H1 (cell line): ENCODE data around the gene RAD51B. TPM values are rescaled to one million over a fixed set of nuclear protein-coding genes. Genes with fewer than 3 reads are reported as not detected.

Source experiments
- CTCF ChIA-PET: fragments of 300-600 bp; sonication (Branson Sonifier 250); formaldehyde crosslinking; loops from one replicate; lab custom pipeline; 2021; ENCODE audit not compliant: partially characterized antibody; lab: Charles Lee
- POLR2A ChIA-PET: fragments of 300-600 bp; sonication (Branson Sonifier 250); formaldehyde crosslinking; loops from one replicate; lab custom pipeline; 2021; ENCODE audit warnings: inconsistent platforms; ENCODE audit not compliant: partially characterized antibody; lab: Charles Lee
- DNase-seq, 2 experiments: peaks; one replicate each; pipeline versions ENCODE4 v3.0.0 to v3.0.0-alpha.2; 2010 to 2022; ENCODE audit warnings: low spot score in 2 of 2, low read depth in 1 of 2, mixed read lengths in 1 of 2
- FAIRE-seq: peaks from 2 replicates; lab custom pipeline; 2011; peaks lifted over from hg19 to GRCh38; lab: Jason Lieb, UNC
- H2AFZ ChIP-seq: 2 replicates; pipeline ENCODE4 v1.8.1; 2012; ENCODE audit warnings: low read length, inconsistent platforms
- H2AK5ac ChIP-seq: 2 replicates; pipeline ENCODE4 v1.6.1; 2013; ENCODE audit warnings: low read depth, low read length
- H2BK120ac ChIP-seq: replicated peaks from 2 replicates; pipeline ENCODE3; 2013; ENCODE audit warnings: low read depth, low read length, inconsistent platforms
- H2BK12ac ChIP-seq: 2 replicates; pipeline ENCODE4 v1.6.1; 2013; ENCODE audit warnings: low read depth, low read length
- H2BK15ac ChIP-seq: 2 replicates; pipeline ENCODE4 v1.6.1; 2013; ENCODE audit warnings: low read length
- H2BK20ac ChIP-seq: 2 replicates; pipeline ENCODE4 v1.6.1; 2013; ENCODE audit warnings: low read length
- H2BK5ac ChIP-seq: 2 replicates; pipeline ENCODE4 v1.6.1; 2013; ENCODE audit warnings: low read depth, low read length
- H3K14ac ChIP-seq: 2 replicates; pipeline ENCODE4 v1.6.1; 2013; ENCODE audit warnings: inconsistent platforms; ENCODE audit not compliant: insufficient read length
- H3K18ac ChIP-seq: 2 replicates; pipeline ENCODE4 v1.6.1; 2013; ENCODE audit warnings: low read length; ENCODE audit errors: extremely low read depth
- H3K23ac ChIP-seq: 2 replicates; pipeline ENCODE4 v1.6.1; 2013; ENCODE audit warnings: inconsistent platforms; ENCODE audit not compliant: insufficient read length
- H3K23me2 ChIP-seq: 2 replicates; pipeline ENCODE4 v1.6.1; 2013; ENCODE audit warnings: low read depth, low read length
- H3K27ac ChIP-seq: 2 replicates; pipeline ENCODE4 v1.6.1; 2011; ENCODE audit warnings: low read depth, low read length, inconsistent platforms
- H3K27me3 ChIP-seq, 4 experiments: replicated peaks in 1 of 4; 1 replicate in 1 of 4; 2 replicates in 3 of 4; pipeline versions ENCODE4 v1.6.1 to v1.8.1; 2011 to 2013; ENCODE audit warnings: low read length in 3 of 4, mild to moderate bottlenecking in 3 of 4, inconsistent platforms in 2 of 4, mixed read lengths in 2 of 4, moderate library complexity in 1 of 4; ENCODE audit not compliant: control insufficient read depth in 3 of 4, insufficient read depth in 3 of 4; ENCODE audit errors: extremely low read depth in 1 of 4
- H3K36me3 ChIP-seq, 4 experiments: 2 replicates each; pipeline versions ENCODE4 v1.6.1 to v1.8.1; 2011 to 2013; ENCODE audit warnings: mild to moderate bottlenecking in 4 of 4, low read length in 3 of 4, moderate library complexity in 2 of 4, control low read depth in 1 of 4, inconsistent platforms in 1 of 4; ENCODE audit not compliant: insufficient read depth in 4 of 4, control insufficient read depth in 2 of 4
- H3K4ac ChIP-seq: replicated peaks from 2 replicates; pipeline ENCODE3; 2013; ENCODE audit warnings: low read length, low read depth, mixed read lengths, inconsistent platforms; ENCODE audit not compliant: insufficient read length
- H3K4me1 ChIP-seq, 4 experiments: replicated peaks in 1 of 4; 1 replicate in 1 of 4; 2 replicates in 3 of 4; pipeline versions ENCODE4 v1.6.1 to v1.8.1; 2011 to 2013; ENCODE audit warnings: low read length in 3 of 4, inconsistent platforms in 2 of 4, mixed read lengths in 1 of 4; ENCODE audit not compliant: insufficient read depth in 4 of 4, control insufficient read depth in 3 of 4
- H3K4me2 ChIP-seq, 2 experiments: 2 replicates each; pipeline versions ENCODE4 v1.6.1 to v1.8.1; 2011 to 2013; ENCODE audit warnings: low read depth in 2 of 2, low read length in 2 of 2, control low read depth in 1 of 2, inconsistent platforms in 1 of 2, mild to moderate bottlenecking in 1 of 2; ENCODE audit not compliant: insufficient read depth in 1 of 2
- H3K4me3 ChIP-seq, 4 experiments: fragments of 200-600, 300-600 bp in 1 of 4; sonication (generic), shearing (Covaris generic), sonication (Bioruptor Twin) in 1 of 4; 2 replicates each; pipeline versions ENCODE4 v1.5.1 to v1.8.1; 2011 to 2016; ENCODE audit warnings: low read length in 4 of 4, low read depth in 3 of 4, control low read depth in 2 of 4, inconsistent platforms in 2 of 4, mild to moderate bottlenecking in 2 of 4, mixed read lengths in 1 of 4, moderate library complexity in 1 of 4; ENCODE audit not compliant: insufficient read depth in 2 of 4; ENCODE audit errors: extremely low read depth in 1 of 4
- H3K56ac ChIP-seq: replicated peaks from 2 replicates; pipeline ENCODE3; 2013; ENCODE audit warnings: low read depth, mild to moderate bottlenecking, mixed read lengths, low read length, inconsistent platforms; ENCODE audit not compliant: insufficient read length
- H3K79me1 ChIP-seq: 2 replicates; pipeline ENCODE4 v1.6.1; 2013; ENCODE audit warnings: low read depth, low read length, control low read depth
- H3K79me2 ChIP-seq, 2 experiments: 2 replicates each; pipeline versions ENCODE4 v1.6.1 to v1.8.1; 2012 to 2013; ENCODE audit warnings: low read length in 2 of 2, mild to moderate bottlenecking in 2 of 2, inconsistent platforms in 1 of 2; ENCODE audit not compliant: insufficient read depth in 2 of 2, control insufficient read depth in 1 of 2
- H3K9ac ChIP-seq, 4 experiments: replicated peaks in 1 of 4; 1 replicate in 1 of 4; 2 replicates in 3 of 4; pipeline versions ENCODE4 v1.6.1 to v1.8.1; 2011 to 2013; ENCODE audit warnings: low read depth in 3 of 4, low read length in 3 of 4, control low read depth in 2 of 4, mild to moderate bottlenecking in 2 of 4, moderate library complexity in 2 of 4, inconsistent platforms in 1 of 4; ENCODE audit errors: extremely low read depth in 1 of 4
- H3K9me3 ChIP-seq, 2 experiments: 2 replicates each; pipeline versions ENCODE4 v1.6.1 to v1.8.1; 2012 to 2013; ENCODE audit warnings: mild to moderate bottlenecking in 2 of 2, moderate library complexity in 2 of 2, control low read depth in 1 of 2, inconsistent platforms in 1 of 2, low read depth in 1 of 2, low read length in 1 of 2, mixed read lengths in 1 of 2; ENCODE audit not compliant: insufficient read depth in 2 of 2
- H4K20me1 ChIP-seq, 2 experiments: replicated peaks in 1 of 2; 2 replicates each; pipeline versions ENCODE3 to v1.8.1; 2011 to 2013; ENCODE audit warnings: inconsistent platforms in 2 of 2, low read length in 2 of 2, mild to moderate bottlenecking in 1 of 2; ENCODE audit not compliant: insufficient read depth in 2 of 2, control insufficient read depth in 1 of 2
- H4K5ac ChIP-seq: 2 replicates; pipeline ENCODE4 v1.6.1; 2013; ENCODE audit warnings: low read length, low read depth, mixed read lengths, inconsistent platforms; ENCODE audit not compliant: insufficient read length
- H4K8ac ChIP-seq: 2 replicates; pipeline ENCODE4 v1.8.0; 2013; ENCODE audit warnings: mild to moderate bottlenecking, moderate library complexity, low read length, inconsistent platforms; ENCODE audit not compliant: insufficient read depth; ENCODE audit errors: extremely low read depth
- H4K91ac ChIP-seq: replicated peaks from 2 replicates; pipeline ENCODE3; 2013; ENCODE audit warnings: low read length, mixed read lengths, inconsistent platforms; ENCODE audit not compliant: insufficient read length
- EGR1 ChIP-seq: IDR thresholded peaks from 2 replicates; pipeline ENCODE4 v1.6.1; 2011; ENCODE audit warnings: low read depth, low read length, borderline replicate concordance
- KDM1A ChIP-seq: fragments of 200-600, 300-600 bp; sonication (generic); IDR thresholded peaks from 2 replicates; pipeline ENCODE4 v1.7.1; 2016; ENCODE audit warnings: mild to moderate bottlenecking, low read length, borderline replicate concordance
- SP2 ChIP-seq: IDR thresholded peaks from 2 replicates; pipeline ENCODE4 v1.6.1; 2012; ENCODE audit warnings: mild to moderate bottlenecking, low read length, inconsistent platforms
- WGBS, 2 experiments: shearing (Covaris generic) in 1 of 2; methylation state at CpG; one replicate each; pipeline versions ENCODE4 v1.1.6 to v1.1.7; 2013 to 2015; ENCODE audit warnings: low lambda C conversion rate in 2 of 2, mixed read lengths in 2 of 2, inconsistent platforms in 1 of 2, low coverage in 1 of 2, missing lambda C conversion rate in 1 of 2; ENCODE audit not compliant: insufficient replicate concordance in 2 of 2, insufficient coverage in 1 of 2, insufficient read length in 1 of 2; ENCODE audit errors: extremely low coverage in 1 of 2, missing lambda C conversion rate in 1 of 2; 5-methylcytosine and 5-hydroxymethylcytosine counted together
- polyA plus RNA-seq, 7 experiments: library from polyadenylated mRNA; depleted of rRNA in 3 of 7; stranded (reverse) in 5 of 7; unstranded in 2 of 7; fragments of >200 nt in 5 of 7; fragments of 200-250 nt in 2 of 7; gene quantifications; 1 replicate in 5 of 7; 2 replicates in 1 of 7; 4 replicates in 1 of 7; pipeline versions ENCODE4 v1.2.1 to v1.2.3, GENCODE V29; 2011 to 2013; ENCODE audit warnings: missing spikeins in 2 of 7, mixed read lengths in 2 of 7
- total RNA-seq: library from RNA; stranded (reverse); fragmentation: NEBNext Ultra II Directional; extraction: Animal tissue kit (Norgen Biotek cat#: 25700); gene quantifications from 2 replicates; pipeline ENCODE4 v1.2.1, GENCODE V29; 2021

The RAD51B gene
- total and polyA plus RNA-seq, 2 of the 8 experiments (the other 6 are each of a cell fraction or from before 2014, with no cell fraction given) = 3.9 to 14.9 TPM

DNA sequence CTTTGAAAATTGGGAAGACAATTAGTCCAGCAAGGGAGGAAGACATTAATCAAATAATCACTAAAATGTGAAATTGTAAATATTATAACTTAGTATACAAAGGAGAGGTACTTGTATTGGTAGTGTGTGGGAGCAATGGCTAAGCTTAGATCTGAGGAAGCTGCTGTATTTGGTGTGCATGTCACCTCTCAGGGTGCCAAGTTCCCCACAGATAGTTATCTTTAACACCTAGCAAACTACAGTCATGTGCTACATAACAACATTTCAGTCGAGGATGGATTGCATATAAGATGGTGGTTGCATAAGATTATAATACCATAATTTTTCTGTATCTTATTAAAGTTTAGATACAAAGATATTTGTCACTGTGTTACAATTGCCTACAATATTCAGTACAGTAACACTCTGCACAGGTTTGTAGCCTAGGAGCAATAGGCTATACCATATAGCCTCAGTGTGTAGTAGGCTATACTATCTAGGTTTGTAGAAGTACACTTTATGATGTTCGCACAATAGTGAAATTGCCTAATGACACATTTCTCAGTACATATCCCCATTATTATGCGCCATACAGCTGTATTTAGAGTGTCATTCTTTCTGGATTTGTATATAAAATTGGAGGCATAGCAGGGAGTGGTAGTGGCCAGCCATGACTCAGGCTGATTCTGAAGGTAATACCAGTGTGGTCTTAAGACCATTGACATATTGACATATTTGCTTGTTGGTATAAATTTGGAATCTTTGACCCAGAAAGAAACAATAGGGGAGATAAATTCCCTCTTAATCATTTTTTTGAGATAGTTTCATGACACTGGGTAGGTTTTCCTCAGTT, 55.8 kb downstream of the RAD51B start:
- Histone ChIP-seq H4K91ac (no peak overlapping the region), H3K23me2 (no peaks in the 10 kb centered on the region; the same call in 1 of the 2 replicates), H2BK120ac (no peak overlapping the region), H3K4me2 (no peak overlapping the region), H2BK12ac (no peak overlapping the region), H3K79me1 (no peaks in the 10 kb centered on the region), H3K56ac (no peak overlapping the region), H4K5ac (no peak overlapping the region), H3K9me3 (no peaks in the 10 kb centered on the region), H3K9ac (no peak overlapping the region), H3K23ac (no peak overlapping the region), H3K27me3 (no peaks in the 10 kb centered on the region), H2BK15ac (no peak overlapping the region), H3K4me1 (peaks cover 0 to 3% (median 0%) of the 10 kb centered on the region in 4 experiments; a peak in 1 of 7 replicates), H2AK5ac (no peak overlapping the region), H4K8ac (no peak overlapping the region), H3K18ac (no peak overlapping the region), H2BK5ac (no peak overlapping the region), H3K79me2 (no peaks in the 10 kb centered on the region), H3K36me3 (no peaks in the 10 kb centered on the region), H3K14ac (no peak overlapping the region), H3K27ac (no peak overlapping the region), H2AFZ (no peak overlapping the region), H3K4me3 (no peak overlapping the region), H4K20me1 (no peaks in the 10 kb centered on the region), H3K4ac (no peak overlapping the region), H2BK20ac (no peak overlapping the region)
- FAIRE-seq = no peak
- ChIA-PET POLR2A (no interaction called here), CTCF (no interaction called here)
- TF ChIP-seq EGR1 = no peak
- no peak for TF ChIP-seq SP2
- no peak for TF ChIP-seq KDM1A
- no peak for DNase-seq
- WGBS, 2 experiments = 89% methylated on average over 3 of the region's 3 CpGs; no CpG with 5 or more reads in 1 of the 2 experiments
